GM19240 (cell line): ENCODE data around the gene BRD7.

ENCODE experiments used
- DNase-seq: peaks from one replicate; pipeline ENCODE4 v3.0.0; 2011; ENCODE audit warnings: low spot score; ENCODE audit not compliant: insufficient read length

Gene BRD7

GRCh38 chr16:50389900-50390299 is 21.1 kb upstream of the BRD7 start:
- DNase-seq: no peak

GRCh38 chr16:50388496-50388895 is 19.7 kb upstream of the BRD7 start:
- no peak for DNase-seq

GRCh38 chr16:50386774-50387173 is 18.0 kb upstream of the BRD7 start:
- DNase-seq: no peak

DNA sequence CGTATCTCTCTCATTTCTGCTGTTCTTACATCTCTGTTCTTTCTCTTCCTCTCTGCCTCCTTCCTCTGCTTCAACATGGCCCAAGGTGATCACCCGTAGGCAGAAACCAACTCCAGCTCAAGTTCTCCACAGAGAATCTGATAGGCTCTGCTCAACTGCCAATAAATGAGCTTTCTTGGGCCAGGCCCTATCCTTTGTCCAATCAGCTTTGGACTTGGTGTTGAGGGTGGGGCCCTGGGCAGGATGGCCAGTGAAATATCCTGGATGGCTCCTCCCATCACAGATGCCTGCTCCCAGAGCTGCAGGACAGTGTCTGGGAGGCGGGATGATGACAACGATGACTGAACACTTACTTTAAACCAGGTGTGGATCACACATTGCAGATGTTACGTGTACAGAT is 17.4 kb upstream of the BRD7 start:
- DNase-seq: no peak

DNA sequence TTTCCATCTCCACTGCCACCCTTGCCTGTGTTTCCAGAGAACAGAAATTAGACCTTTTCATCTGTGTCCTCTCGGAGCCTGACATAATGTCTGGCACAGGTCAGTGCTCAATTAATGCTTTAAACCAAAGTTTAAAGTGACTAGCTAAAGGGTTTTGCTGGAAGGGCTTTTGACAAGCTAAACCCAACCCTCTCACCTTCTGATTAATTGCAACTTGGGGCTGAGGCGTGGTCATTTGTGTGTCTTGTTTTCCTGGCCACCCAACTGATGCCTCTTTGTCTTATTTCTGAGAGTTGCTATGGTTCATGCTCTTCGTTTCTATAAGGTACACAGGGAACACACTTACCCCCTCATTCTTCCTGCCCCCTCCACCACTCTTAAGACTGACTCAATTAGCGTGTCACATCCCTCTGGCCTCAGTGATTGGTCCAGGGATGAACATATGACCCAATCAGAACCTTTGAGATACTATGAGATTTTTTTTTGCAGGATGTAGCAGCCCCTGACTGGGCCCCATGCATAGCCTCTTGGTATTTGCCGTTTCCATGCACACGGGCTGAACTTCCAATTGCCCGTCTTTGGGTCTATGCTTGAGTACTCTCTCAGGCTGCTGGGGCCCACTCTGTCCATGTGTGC is 15.8 kb upstream of the BRD7 start:
- no peak for DNase-seq

GRCh38 chr16:50381679-50382440 is 13.1 kb upstream of the BRD7 start:
- no peak for DNase-seq

DNA sequence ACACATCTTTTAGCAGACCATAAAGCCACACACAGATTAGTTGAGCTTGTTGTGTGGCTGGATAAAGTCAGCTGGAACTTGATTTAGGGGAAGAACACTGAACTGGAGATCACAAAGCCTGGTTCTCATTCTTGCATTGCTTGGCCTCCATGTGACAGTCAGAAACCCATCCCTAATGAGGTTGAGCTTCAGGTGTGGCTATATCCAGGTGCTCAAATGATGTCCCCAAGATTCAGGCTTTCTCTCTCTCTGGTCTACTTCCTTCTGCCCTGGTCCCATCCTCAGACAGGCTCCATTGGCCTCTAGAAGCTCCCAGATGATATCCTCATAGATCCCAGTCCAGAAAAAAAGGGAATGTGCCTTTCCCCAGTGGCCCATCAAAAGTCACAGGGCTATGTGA is 9.6 kb upstream of the BRD7 start:
- no peak for DNase-seq

DNA sequence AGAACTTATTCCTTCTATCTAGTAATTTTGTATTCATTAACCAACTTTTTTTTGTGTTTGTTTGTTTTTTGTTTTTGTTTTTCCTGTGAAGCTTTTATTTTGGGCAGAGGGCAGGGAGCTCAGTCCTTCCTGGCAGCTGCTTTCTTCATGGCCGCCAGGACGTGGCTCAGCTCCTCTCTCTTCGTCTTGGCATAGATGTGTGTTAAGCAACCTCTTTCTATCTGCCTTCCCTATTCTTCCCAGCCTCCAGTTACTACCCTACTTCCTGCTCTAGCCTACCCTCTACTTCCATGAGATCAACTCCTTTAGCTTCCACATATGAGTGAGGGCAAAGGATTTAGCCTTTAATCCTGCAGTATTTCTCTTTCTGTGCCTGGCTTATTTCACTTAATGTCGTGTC is 8.2 kb upstream of the BRD7 start:
- DNase-seq: no peak

DNA sequence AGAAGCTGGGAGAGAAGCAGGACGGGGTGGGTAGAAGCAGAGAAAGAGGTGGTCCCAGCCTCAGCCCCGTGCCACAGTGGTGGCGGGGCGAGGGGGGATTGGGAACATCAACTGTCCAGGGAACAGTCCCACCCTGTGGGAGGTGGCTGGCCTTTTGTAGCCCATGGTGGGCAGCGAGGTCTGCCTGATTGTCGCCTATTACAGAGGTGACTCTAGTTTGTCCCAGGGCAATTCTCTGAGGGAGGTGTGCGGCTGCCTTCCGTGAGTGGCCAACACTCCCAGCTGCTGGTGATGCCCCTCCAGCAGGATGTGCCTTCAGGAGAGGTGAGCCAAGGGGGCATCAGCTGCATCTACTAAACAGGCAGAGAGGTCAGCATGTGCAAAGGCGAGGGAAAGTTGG is 5.0 kb upstream of the BRD7 start:
- no peak for DNase-seq

DNA sequence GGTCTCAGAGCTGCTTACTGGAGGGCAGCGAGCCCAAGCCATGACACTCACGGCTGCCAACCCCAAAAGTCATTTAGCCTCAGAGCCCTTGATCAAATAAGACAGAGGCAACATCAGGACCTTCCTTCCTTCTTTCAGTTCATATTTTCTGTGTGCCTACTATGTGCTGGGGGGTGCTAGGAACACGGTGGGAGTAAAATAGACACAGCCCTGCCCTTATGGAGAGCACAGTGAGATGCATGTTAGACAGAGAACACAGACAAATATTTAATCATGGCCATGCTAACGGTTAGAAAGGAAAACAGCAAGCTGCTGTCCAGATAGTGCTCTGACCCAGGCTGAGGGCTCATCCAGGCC is 4.5 kb upstream of the BRD7 start:
- no peak for DNase-seq

- DNase-seq: no peak
Measured at GRCh38 chr16:50372611-50373344, 4.0 kb upstream of the BRD7 start.

DNA sequence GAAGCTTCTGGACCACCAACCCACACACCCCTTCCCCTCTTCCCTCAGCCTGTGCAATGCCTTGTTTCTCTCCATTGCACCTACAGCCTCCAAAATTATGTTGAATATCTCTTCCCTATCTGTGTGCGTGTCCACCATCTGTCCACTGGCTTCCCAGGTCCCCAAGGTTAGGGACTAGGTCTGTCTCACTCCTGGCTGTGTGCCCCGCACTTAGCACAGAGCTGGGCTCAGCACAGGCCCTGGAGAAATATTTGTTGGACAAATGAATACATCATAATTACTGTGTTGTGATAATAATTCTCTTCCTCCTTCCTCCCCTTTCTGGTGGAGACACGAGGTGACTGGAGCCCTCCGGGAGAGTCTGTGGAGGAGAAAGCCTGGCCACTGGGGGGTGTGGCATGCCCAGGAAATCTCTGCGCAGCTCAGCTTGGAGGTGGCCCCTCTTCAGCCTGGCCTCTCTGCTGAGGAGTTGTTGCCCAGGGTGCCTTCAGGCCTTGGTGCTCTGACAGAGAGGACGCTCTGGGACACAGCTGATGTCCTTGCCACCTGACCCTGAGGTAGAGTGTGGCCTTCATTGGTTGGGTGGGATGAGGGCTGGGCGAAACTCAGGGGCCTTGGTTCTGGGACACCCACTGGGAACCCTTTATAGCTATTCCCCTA is 3.3 kb upstream of the BRD7 start:
- no peak for DNase-seq

- DNase-seq: no peak
Measured at GRCh38 chr16:50371036-50371716, 2.4 kb upstream of the BRD7 start.

- no peak for DNase-seq
Measured at GRCh38 chr16:50369133-50369804, 481 bp upstream of the BRD7 start.

- no peak for DNase-seq
Measured at GRCh38 chr16:50367777-50368409, 895 bp downstream of the BRD7 start.

DNA sequence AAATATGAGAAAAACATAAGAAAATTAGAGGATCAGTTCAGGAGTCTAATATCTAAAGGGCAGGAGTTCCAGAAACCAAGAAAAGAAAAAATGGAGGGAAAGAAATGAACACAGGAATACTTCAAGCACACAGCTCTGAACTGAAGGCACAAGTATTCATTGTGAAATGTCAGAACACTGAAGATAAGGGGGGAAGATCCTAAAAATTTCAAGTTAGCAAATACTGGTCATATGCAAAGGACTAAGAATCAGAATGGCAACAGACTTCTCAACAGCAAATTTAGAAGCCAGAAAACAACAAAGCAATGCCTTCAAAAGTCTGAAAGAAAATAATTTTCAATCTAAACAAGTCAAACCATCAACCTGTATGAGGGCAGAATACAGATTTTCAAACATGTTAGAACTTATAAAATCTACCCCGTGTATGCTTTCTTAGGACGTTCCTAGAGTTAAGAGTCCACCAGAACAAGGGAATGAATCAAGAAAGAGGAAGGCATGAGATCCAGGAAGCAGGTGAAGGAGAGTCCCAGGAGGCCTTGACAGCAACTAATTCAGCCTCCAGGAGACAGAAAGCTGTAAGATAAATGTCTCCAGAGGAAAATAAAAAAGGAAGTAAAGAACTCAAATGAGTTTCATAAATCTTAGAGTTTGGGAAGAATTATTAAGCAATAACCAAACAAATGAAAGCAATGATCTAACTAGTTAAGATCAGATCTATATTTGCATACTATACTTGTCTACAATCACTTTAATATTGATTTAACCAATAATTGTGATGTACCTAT is 2.8 kb downstream of the BRD7 start:
- DNase-seq: no peak

- no peak for DNase-seq
Measured at GRCh38 chr16:50363656-50364055, 5.1 kb downstream of the BRD7 start.

GRCh38 chr16:50360779-50361178 is 8.0 kb downstream of the BRD7 start:
- no peak for DNase-seq

GRCh38 chr16:50360033-50360778 is 8.6 kb downstream of the BRD7 start:
- DNase-seq: no peak
